ENCODE results near the gene MPST.

MPST gene

GRCh38 chr22:37045958-37046357, 26.4 kb downstream of the MPST start:
- Histone ChIP-seq H3K9me3 (ENCODE audit: insufficient read depth, low read length) (no peaks in the 10 kb centered on the region), H3K27ac (ENCODE audit: low read depth, low read length) (no peak overlapping the region), H3K9me2 (replicated peaks; ENCODE audit: insufficient read depth, low read length) (no peaks in the 10 kb centered on the region), H4K20me1 (ENCODE audit: low read depth, low read length) (no peaks in the 10 kb centered on the region), H3K4me2 (ENCODE audit: low read depth, low read length, poor library complexity, severe bottlenecking) (no peak overlapping the region), H3K4me3 (ENCODE audit: insufficient read depth, low read length, poor library complexity, severe bottlenecking) (no peak overlapping the region), H3K27me3 (ENCODE audit: low read length) (no peaks in the 10 kb centered on the region), H2AFZ (ENCODE audit: low read depth, low read length, severe bottlenecking) (no peak overlapping the region), H3K9ac (ENCODE audit: low read length) (no peak overlapping the region), H3K36me3 (ENCODE audit: low read length) (no peaks in the 10 kb centered on the region), H3F3A (ENCODE audit: insufficient read depth) (no peaks in the 10 kb centered on the region), H3K79me2 (ENCODE audit: insufficient read depth, low read length) (no peaks in the 10 kb centered on the region)
- TF ChIP-seq EZH2phosphoT487 (conservative IDR thresholded peaks at IDR 0.05; ENCODE audit: low read length) (no peak), CTCF (IDR thresholded peaks at IDR 0.05; ENCODE audit: insufficient read depth, low read length, poor library complexity, severe bottlenecking) (peak; percentile 28)

- Histone ChIP-seq H3K27ac (ENCODE audit: low read depth, low read length) (no peak overlapping the region), H3K9me3 (ENCODE audit: insufficient read depth, low read length) (no peaks in the 10 kb centered on the region), H3K4me3 (ENCODE audit: insufficient read depth, low read length, poor library complexity, severe bottlenecking) (no peak overlapping the region), H3K36me3 (ENCODE audit: low read length) (no peaks in the 10 kb centered on the region), H3K9ac (ENCODE audit: low read length) (no peak overlapping the region), H4K20me1 (ENCODE audit: low read depth, low read length) (no peaks in the 10 kb centered on the region), H3K4me2 (ENCODE audit: low read depth, low read length, poor library complexity, severe bottlenecking) (no peak overlapping the region), H3K27me3 (ENCODE audit: low read length) (no peaks in the 10 kb centered on the region), H2AFZ (ENCODE audit: low read depth, low read length, severe bottlenecking) (no peak overlapping the region), H3K79me2 (ENCODE audit: insufficient read depth, low read length) (no peaks in the 10 kb centered on the region), H3F3A (ENCODE audit: insufficient read depth) (no peaks in the 10 kb centered on the region), H3K9me2 (replicated peaks; ENCODE audit: insufficient read depth, low read length) (no peaks in the 10 kb centered on the region)
- TF ChIP-seq EZH2phosphoT487 (conservative IDR thresholded peaks at IDR 0.05; ENCODE audit: low read length) (no peak), CTCF (IDR thresholded peaks at IDR 0.05; ENCODE audit: insufficient read depth, low read length, poor library complexity, severe bottlenecking) (no peak)
These were observed 27.0 kb downstream of the MPST start for GRCh38 chr22:37046589-37046988.

GRCh38 chr22:37047006-37047405, 27.5 kb downstream of the MPST start:
- H3F3A ChIP-seq (ENCODE audit: insufficient read depth) = no peaks in the 10 kb centered on the region
- H3K36me3 ChIP-seq (ENCODE audit: low read length) = no peaks in the 10 kb centered on the region
- no peak overlapping the region for H2AFZ ChIP-seq (ENCODE audit: low read depth, low read length, severe bottlenecking)
- no peaks in the 10 kb centered on the region for H3K9me3 ChIP-seq (ENCODE audit: insufficient read depth, low read length)
- TF ChIP-seq CTCF (IDR thresholded peaks at IDR 0.05; ENCODE audit: insufficient read depth, low read length, poor library complexity, severe bottlenecking) (no peak), EZH2phosphoT487 (conservative IDR thresholded peaks at IDR 0.05; ENCODE audit: low read length) (no peak)
- H3K4me3 ChIP-seq (ENCODE audit: insufficient read depth, low read length, poor library complexity, severe bottlenecking) = no peak overlapping the region
- no peak overlapping the region for H3K9ac ChIP-seq (ENCODE audit: low read length)
- H3K4me2 ChIP-seq (ENCODE audit: low read depth, low read length, poor library complexity, severe bottlenecking) = no peak overlapping the region
- H4K20me1 ChIP-seq (ENCODE audit: low read depth, low read length) = no peaks in the 10 kb centered on the region
- H3K27ac ChIP-seq (ENCODE audit: low read depth, low read length) = no peak overlapping the region
- no peaks in the 10 kb centered on the region for H3K9me2 ChIP-seq (replicated peaks; ENCODE audit: insufficient read depth, low read length)
- H3K79me2 ChIP-seq (ENCODE audit: insufficient read depth, low read length) = no peaks in the 10 kb centered on the region
- no peaks in the 10 kb centered on the region for H3K27me3 ChIP-seq (ENCODE audit: low read length)

All from SU-DHL-6 (cell line).